Neural cell (in vitro differentiated cells): ENCODE measurements around the gene HAPSTR1.

Experiments
- CTCF ChIP-seq: fragments of 450-650 bp; IDR thresholded peaks from 2 replicates; pipeline ENCODE4 v1.5.1; 2014; ENCODE audit warnings: antibody characterized with exemption, mild to moderate bottlenecking, moderate library complexity; ENCODE audit not compliant: poor library complexity, severe bottlenecking
- EP300 ChIP-seq: fragments of 450-650 bp; conservative IDR thresholded peaks from 2 replicates; pipeline ENCODE4 v1.6.1; 2014; ENCODE audit warnings: antibody characterized with exemption, mild to moderate bottlenecking, moderate library complexity; ENCODE audit not compliant: poor library complexity, severe bottlenecking

DNA sequence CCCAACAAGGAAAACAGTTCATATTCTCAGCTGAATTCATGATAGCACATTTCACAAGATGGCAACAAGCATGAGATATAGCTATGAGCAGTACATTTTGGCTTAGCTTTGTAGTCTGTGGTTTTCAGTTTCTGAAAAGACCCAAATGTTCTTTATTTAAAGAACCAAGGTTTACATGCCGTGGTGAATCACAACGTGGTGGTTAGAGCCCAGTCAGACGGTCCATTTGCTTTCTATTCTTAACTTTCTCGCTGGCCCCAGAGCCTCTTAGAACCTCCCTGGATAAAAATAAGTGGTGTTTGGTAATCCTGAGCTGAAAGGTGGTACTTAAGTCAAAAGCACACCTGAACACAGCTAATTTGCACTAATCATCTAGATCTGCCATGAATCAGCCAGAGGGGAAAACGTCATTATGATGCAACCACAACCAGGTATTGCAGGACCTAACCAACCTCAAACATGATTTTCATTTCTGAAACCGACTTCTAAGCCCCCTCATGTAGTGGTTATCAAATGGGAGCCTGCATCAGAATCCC is 18.6 kb upstream of the HAPSTR1 start:
- no peak for TF ChIP-seq CTCF
- TF ChIP-seq EP300, result no peak
